Thoracic aorta endothelial cell (primary cell): ENCODE data around the gene TEDC2. TPM values are rescaled to one million over a fixed set of nuclear protein-coding genes. Genes with fewer than 3 reads are reported as not detected.

ENCODE experiments used
- small RNA-seq: library from RNA; depleted of rRNA; stranded (forward); fragments of <200 nt; gene quantifications from one replicate; pipeline ENCODE3, GENCODE V24; 2012
- total RNA-seq: library from RNA; depleted of rRNA; stranded (reverse); fragments of >200 nt; gene quantifications from 2 replicates; pipeline ENCODE4 v1.2.3, GENCODE V29; 2012

TEDC2 gene, protein sequence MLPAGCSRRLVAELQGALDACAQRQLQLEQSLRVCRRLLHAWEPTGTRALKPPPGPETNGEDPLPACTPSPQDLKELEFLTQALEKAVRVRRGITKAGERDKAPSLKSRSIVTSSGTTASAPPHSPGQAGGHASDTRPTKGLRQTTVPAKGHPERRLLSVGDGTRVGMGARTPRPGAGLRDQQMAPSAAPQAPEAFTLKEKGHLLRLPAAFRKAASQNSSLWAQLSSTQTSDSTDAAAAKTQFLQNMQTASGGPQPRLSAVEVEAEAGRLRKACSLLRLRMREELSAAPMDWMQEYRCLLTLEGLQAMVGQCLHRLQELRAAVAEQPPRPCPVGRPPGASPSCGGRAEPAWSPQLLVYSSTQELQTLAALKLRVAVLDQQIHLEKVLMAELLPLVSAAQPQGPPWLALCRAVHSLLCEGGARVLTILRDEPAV
- 7.7 and 11.6 TPM in 2 replicates for total RNA-seq

DNA sequence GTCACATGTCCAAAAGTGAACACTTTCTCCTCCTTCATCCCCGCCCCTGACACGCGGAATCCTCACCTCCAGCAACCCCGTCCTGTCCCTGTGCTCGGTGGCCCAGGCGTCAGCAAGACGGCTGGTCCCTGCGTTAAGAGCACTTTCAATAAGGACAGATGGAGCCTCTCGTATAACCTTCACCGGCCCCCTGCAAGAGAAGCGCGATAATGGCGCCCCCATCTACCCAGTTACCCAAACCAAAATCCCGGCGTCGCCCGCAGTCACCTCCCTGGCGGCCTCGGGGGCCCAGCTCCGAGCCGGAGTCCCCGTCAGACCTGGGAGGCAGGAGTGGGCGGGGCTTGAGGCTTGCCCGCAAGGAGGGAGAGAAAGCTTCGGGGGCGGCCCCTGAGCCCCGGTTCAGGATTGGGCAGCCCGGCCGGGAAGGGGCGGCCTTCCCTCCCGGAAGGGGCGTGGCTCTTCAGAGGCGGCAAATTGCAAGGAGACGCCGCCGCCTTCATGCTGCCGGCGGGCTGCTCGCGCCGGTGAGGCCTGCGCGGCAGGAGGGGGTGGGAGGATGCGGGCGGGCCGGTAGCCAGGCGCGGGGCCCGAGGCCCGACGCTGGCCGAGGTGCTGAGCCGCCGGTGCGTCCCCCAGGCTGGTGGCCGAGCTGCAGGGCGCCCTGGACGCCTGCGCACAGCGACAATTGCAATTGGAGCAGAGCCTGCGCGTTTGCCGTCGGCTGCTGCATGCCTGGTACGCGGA is at the start of gene TEDC2:
Gene TEDC2 (plus strand): TSS at position 463 of the 744 bp plus-strand sequence. CDS start 36 bp downstream, at position 499.

DNA sequence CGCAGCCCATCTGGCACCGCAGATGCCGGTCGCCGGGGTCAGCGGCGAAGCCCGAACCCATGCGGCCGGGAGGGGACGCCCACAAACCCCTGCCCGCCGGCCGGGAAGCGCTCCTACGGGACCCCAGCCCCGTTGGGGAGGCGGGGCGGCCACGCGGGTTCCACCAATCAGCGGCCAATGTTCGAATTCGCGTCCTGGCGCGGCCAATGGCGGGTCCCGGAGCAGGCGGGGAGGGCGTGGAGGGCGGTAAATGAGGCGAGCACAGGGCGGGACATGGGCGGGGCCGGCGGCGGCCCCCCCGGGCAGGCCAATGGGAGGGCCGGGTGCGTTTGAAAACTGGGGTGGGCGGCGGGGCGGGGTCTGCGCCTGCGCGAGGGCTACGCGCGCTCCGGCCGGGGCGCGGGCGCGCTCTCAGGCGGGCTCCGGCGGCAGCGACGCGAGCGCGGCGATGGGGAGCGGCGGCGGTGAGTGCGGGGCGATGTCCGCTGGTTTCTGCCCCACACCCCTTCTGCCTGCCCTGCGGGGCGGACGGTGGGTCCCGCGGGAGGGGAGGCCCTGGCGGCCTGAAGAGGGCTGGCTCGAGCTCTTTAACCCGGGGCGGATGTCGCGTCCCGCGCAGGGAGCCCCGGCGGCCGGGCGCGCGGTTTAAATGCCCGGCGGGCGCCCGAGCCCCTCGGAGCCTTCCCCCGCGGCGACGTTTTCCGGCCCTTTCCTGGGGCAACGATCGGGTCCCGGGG is 30.7 kb upstream of the TEDC2 start, which contains the start of gene CCNF:
Gene CCNF (plus strand): TSS at position 414 of the 737 bp plus-strand sequence. CDS start 35 bp downstream, at position 449.

DNA sequence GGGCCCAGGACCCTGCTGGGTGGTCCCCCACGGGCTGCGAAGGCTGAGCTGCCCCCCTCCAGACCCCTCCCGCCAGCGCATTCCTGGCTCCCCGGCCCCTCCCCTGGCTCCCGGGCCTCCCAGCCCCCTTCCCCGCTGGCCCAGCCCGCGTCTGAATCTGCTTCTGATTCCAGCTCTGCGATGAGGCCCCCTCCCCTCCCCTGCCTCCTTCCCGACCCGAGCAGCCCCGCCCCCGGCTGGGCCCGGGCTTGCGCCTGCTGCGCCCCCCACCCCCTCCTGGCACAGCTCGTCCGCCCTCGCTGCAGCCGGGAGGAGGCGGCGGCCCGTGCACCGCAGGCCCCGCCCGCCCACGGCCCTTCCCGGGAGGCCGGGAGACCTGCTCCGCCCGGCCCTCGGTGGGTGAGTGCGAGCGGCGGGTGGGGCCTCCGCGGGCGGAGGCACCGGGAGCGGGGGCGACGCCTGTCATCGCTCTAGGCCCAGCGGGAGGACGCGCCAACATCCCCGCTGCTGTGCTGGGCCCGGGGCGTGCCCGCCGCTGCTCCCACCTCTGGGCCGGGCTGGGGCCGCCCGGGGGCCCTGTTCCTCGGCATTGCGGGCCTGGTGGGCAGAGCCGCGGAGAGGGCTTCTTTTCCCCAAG is 11.2 kb downstream of the TEDC2 start, which contains the start of gene NTN3:
Gene NTN3 (plus strand): TSS at position 282 of the 637 bp plus-strand sequence. CDS start 405 bp downstream, outside the sequence.

DNA sequence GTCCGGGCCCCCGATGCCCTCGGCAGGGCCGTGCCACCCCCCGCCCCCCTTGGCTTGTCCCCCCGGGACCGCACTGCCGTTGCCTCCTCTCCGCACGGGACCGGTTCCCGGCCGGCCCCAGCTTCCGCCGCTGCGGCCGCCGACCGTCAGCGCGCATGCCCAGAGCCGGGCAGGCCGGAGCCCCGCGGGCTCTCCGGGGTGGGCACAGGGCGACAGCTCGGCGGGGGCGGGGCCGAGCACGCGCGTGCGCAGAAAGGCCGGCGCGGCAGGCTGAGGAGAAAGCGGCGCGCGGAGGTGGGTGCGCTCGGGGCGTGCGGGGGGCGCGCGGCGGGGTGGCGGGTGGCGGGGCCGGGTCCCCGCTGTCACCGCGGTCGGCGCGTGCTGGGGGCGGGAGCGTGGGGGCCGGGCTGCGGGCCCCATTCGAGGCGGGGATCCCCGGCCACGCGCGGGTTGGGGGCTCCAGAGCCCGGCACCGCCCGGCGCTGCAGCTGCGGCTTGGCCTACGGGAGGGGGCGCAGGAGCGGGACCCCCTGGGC is 15.0 kb downstream of the TEDC2 start, which contains the start of gene TBC1D24:
Gene TBC1D24 (plus strand): TSS at position 251 of the 536 bp plus-strand sequence. CDS start 21,022 bp downstream, outside the sequence.

DNA sequence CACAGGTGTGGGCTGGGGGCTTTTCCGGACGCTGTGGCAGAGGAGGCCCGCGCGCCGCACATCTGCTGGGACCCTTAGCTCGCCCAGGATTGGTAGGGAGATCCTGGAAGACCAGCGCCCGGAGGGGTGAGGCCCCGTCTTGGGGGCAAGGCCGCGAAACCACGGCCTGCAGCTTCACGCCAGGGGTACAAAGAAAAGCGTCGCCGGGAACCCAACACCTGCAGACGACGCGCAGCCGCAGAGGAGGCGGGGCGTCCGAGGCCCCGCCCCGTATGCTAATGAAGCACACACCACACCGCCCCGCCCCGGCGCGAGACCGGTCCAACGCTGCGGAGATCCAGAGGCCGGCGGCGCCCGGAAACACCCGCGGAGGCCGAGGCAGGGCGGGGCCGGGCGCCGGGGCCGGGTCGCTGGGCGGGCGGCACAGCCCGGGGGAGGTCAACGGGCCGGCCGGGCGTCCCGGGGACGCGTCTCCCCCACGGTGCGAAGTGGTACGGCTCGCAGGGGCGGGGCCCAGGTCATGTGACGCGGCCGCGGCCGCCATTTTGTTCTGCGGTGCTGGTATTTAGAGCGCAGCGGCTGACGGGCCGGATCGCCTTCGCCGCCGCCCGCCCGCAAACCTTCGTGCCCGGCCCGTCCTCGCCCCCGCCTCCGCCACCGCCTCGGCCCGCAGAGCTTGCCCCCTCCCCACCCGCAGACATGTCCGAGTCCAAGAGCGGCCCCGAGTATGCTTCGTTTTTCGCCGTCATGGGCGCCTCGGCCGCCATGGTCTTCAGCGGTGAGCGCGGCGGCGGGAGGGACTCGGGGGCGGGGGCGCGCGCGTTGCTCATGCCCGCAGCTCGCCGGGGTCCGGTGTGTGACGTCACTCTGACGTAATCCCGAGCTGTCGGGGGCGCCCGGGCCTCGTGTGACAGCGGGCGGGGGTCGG is 53.8 kb downstream of the TEDC2 start, which contains the start of gene ATP6V0C:
Gene ATP6V0C (plus strand): TSS at position 548 of the 928 bp plus-strand sequence. CDS start 152 bp downstream, at position 700.

Small RNA genes lying within 50 kb of the gene (small RNA-seq; reads per million reads assigned to genes)
- 1.5 reads per million, percentile 36 among the genes with 10 or more reads in this experiment for gene MIR6768

Other genes starting within 250 kb of the TEDC2 start
- 1.3 and 1.8 TPM in 2 replicates for gene BRICD5, start 249.2 kb upstream of the TEDC2 start, total RNA-seq
- gene PGP, start 245.3 kb upstream of the TEDC2 start, total RNA-seq = 16.7 and 26.2 TPM in 2 replicates
- 21.0 and 26.1 TPM in 2 replicates for gene E4F1, start 236.5 kb upstream of the TEDC2 start, total RNA-seq
- 0.36 and 0.80 TPM in 2 replicates for gene DNASE1L2, start 223.7 kb upstream of the TEDC2 start, total RNA-seq
- gene ECI1, start 208.5 kb upstream of the TEDC2 start, total RNA-seq = 23.5 and 24.5 TPM in 2 replicates
- gene RNPS1, start 192.0 kb upstream of the TEDC2 start, total RNA-seq = 138 and 175 TPM in 2 replicates
- 24.3 and 31.2 TPM in 2 replicates for gene ABCA3, start 119.4 kb upstream of the TEDC2 start, total RNA-seq
- 41.5 and 70.0 TPM in 2 replicates for gene CCNF, start 30.7 kb upstream of the TEDC2 start, total RNA-seq
- not detected in 2 replicates for gene NTN3, start 11.2 kb downstream of the TEDC2 start, total RNA-seq
- gene TBC1D24, start 15.0 kb downstream of the TEDC2 start, total RNA-seq = 15.3 and 16.7 TPM in 2 replicates
- gene ATP6V0C, start 53.8 kb downstream of the TEDC2 start, total RNA-seq = 34.8 and 55.0 TPM in 2 replicates
- gene AMDHD2, start 60.3 kb downstream of the TEDC2 start, total RNA-seq = 24.3 and 30.5 TPM in 2 replicates
- not detected in 2 replicates for gene CEMP1, start 71.3 kb downstream of the TEDC2 start, total RNA-seq
- 27.4 and 29.2 TPM in 2 replicates for gene PDPK1, start 77.9 kb downstream of the TEDC2 start, total RNA-seq
- gene KCTD5, start 222.4 kb downstream of the TEDC2 start, total RNA-seq = 25.2 and 27.1 TPM in 2 replicates